ENCODE data around the gene WNT9A.
"Not testable (repeated sequence)": the region's sequence is repeated elsewhere in the genome, so short reads cannot be mapped to it uniquely, and the experiment has no call there.

The WNT9A gene

DNA sequence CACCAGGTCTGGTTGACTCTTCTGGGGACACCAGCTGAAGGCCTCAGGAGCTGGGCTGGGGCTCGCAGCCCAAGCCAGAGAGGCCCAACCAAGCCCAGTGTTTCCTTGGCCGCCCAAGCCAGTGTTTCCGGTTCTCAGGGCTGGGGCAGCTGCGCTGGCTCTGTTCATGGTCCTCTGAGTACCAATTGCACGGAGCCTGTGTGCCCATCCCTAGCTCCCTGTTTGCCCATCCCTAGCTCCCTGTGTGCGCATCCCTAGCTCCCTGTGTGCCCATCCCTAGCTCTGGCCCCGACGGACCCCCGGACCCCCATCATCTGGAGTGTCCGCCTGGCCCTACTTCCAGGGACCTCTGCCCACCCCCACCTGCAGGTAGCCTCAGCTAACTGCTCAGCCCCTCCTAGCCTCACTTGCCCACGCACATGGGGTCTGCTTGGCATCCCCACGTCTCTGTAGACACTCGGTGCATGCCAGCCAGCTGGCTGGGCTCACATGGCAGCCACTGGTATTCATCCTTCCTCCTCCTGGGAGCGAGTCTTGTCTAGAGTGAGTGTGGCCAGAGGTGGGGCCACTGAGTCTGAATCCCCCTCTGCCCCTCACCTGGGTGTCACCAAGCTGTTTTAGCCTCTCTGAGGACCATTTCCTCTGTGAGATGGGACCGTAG is 64.0 kb downstream of the WNT9A start:
- no peak for DNase-seq

DNA sequence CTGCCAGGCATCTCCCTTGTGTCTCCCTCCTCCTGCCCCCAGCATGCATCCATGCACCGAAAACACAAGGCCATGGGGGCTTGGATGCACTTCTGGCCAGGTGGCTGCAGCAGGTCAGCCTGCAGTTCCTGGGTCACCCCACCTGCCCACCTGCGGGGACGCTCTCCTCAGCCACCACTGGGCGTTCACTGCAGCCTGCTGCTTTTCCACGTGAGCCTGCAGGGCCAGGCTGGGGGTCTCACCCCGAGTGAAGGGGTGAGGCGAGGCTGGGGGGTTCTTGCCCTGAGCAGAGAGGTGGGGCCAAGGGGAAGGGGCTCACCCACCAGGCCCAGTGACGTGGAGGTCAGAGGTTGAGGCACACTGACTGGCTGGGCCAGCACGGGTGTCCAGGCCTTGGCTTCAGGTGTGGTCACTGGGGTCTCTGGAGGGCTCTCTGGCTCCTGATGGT is 64.6 kb downstream of the WNT9A start:
- no peak for DNase-seq

DNA sequence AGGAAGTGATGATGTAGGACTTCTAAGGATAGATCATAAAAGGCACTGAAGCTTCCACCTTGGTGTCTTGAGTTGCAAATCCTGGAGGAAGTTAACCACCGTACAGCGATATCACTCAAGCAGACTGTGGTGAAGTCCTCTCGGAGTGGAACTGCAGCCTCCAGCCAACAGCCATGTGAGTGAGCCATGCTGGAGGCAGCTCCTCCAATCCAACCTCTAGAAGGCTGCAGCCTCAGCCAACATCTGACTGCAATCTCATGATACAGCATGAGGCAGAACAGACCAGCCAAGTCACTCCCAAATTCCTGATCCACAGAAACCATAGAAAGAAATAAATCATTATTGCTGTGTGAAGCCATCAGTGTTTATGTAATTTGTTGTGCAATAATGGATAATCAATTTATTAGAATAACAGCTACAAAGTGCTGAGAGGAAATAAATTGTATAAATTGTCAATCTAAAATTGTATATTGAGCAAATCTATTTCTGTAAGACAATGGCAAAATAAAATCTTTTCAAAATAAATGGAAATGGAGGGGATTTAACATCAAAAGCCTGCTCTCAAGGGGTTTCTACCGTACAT is 67.3 kb downstream of the WNT9A start:
- DNase-seq, result no peak

DNA sequence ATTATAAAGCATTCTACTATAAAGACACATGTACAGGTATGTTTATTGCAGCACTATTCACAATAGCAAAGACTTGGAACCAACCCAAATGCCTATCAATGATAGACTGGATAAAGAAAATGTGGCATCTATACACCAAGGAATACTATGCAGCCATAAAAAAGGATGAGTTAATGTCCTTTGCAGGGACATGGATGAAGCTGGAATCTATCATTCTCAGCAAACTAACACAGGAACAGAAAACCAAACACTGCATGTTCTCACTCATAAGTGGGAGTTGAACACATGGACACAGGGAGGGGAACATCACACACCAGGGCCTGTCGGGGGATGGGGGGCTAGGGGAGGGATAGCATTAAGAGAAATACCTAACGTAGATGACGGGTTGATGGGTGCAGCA is 69.9 kb downstream of the WNT9A start:
- not testable (repeated sequence) for DNase-seq

DNA sequence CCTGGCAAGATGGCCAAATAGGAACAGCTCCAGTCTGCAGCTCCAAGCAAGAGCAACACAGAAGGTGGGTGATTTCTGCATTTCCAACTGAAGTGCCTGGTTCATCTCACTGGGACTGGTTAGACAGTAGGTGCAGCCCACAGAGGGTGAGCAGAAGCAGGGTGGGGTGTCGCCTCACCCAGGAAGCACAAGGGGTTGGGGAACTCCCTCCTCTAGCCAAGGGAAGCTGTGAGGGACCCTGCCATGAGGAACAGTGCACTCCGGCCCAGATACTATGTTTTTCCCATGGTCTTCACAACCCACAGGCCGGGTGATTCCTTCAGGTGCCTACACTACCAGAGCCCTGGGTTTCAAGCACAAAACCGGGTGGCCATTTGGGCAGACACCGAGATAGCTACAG is 75.8 kb downstream of the WNT9A start:
- not testable (repeated sequence) for DNase-seq

DNA sequence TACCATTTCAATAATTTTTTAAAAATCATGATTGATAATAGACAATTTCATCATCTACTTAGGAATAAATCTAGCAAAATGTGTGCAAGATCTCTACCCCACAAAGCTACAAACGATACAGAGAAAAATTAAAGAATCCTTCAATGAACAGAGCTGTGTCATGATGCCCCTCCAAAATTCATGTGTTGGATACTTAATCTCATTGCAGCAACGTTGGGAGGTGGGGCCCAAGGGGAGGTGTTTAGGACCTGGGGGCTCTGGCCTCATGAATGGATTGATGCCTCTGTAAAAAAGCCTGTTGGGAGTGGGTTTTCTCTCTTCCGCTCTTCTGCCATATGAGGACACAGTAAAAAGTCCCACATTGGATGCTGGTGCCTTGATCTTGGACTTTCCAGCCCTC is 77.4 kb downstream of the WNT9A start:
- no peak for DNase-seq

DNA sequence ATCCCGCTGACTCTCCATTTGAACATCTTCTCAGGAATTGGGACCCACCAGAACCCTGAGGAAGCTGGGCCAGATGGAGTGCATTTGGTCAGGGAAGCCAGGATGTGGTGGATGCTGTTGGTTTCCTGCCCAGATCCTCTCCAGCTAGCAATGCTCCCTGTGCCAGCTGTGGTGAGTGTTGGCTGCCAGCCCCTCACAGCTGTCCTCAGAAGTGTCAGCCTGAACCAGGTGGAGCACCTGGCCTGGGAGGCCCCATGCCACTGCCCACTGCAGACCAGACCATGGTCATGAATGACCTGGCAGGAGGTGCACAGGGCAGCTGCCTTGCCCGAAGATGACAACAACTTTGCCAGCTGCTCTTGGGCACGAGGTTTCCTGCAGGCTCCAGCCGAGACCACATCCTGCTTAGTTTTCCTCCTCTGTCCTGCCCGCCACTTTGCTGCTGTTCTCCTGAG is 77.9 kb downstream of the WNT9A start:
- DNase-seq, result no peak

DNA sequence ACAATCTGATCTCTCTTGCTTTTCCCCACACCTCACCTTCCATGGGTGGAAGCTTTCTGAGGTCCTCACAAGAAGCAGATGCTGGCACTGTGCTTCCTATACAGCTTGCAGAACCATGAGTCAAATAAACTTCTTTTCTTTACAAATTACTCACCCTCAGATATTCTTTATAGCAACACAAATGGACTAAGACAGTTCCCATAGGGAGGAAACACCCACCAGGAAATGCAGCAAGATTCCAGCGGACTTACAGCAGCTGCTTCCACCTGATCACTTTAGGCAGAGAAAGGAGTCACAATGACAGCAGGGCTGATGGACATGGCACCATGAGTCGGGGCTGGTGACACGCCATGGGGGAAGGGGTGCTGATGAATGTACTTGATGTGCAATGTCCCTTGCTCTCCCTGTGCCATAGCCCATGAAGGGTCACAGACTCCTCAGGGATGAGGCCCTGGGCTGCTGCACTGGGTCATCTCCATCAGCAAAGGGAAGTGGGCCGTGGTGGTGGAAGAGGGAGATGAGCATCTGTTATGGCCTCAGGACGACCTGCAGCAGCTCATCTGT is 78.4 kb downstream of the WNT9A start:
- no peak for DNase-seq

All from DMS 273 treated with DMSO at 0.1 percent for 48 hours (cell line).